IMR-90 (cell line): ENCODE data around the gene REPS2. TPM values are rescaled to one million over a fixed set of nuclear protein-coding genes. Genes with fewer than 3 reads are reported as not detected.

Experiments
- ATAC-seq: fragments of 200-7000 bp; cut with Tn5 transposase; 2 replicates; pipeline ENCODE4 v1.9.1; 2020; ENCODE audit warnings: low read depth, mild to moderate bottlenecking, moderate library complexity
- BruUV-seq: library from RNA; stranded (reverse); fragments of 400-500 nt; replicated peaks from 2 replicates; lab custom pipeline; 2021; lab: Mats Ljungman, UMichigan
- CTCF ChIA-PET: fragments of 300-600 bp; formaldehyde crosslinking; extraction: SDS; loops from one replicate; lab custom pipeline; 2021; ENCODE audit warnings: antibody characterized with exemption; lab: Yijun Ruan, JAX
- POLR2A ChIA-PET: fragments of 300-600 bp; sonication (Branson Sonifier 250); formaldehyde crosslinking; loops from one replicate; lab custom pipeline; 2022; ENCODE audit warnings: antibody characterized with exemption; ENCODE audit not compliant: unreplicated experiment; lab: Charles Lee
- DNase-seq: peaks from one replicate; pipeline ENCODE4 v3.0.0; 2013
- H2AFZ ChIP-seq: replicated peaks from 2 replicates; pipeline ENCODE3; 2013; ENCODE audit warnings: low read length, mild to moderate bottlenecking; ENCODE audit not compliant: poor library complexity
- H2AK5ac ChIP-seq: 2 replicates; pipeline ENCODE4 v1.6.1; 2013; ENCODE audit warnings: low read depth, low read length, inconsistent platforms
- H2AK9ac ChIP-seq: replicated peaks from 2 replicates; pipeline ENCODE3; 2013; ENCODE audit warnings: mild to moderate bottlenecking, low read depth, low read length, moderate library complexity; ENCODE audit not compliant: poor library complexity
- H2BK120ac ChIP-seq: 2 replicates; pipeline ENCODE4 v1.6.1; 2013; ENCODE audit warnings: low read depth, low read length, inconsistent platforms
- H2BK15ac ChIP-seq: 3 replicates; pipeline ENCODE4 v1.6.1; 2013; ENCODE audit warnings: low read depth, low read length, inconsistent platforms
- H2BK20ac ChIP-seq: 2 replicates; pipeline ENCODE4 v1.6.1; 2013; ENCODE audit warnings: low read depth, mild to moderate bottlenecking, inconsistent platforms, low read length, moderate library complexity
- H2BK5ac ChIP-seq: 2 replicates; pipeline ENCODE4 v1.6.1; 2013; ENCODE audit warnings: mild to moderate bottlenecking, low read depth, low read length, inconsistent platforms; ENCODE audit not compliant: poor library complexity, severe bottlenecking
- H3K14ac ChIP-seq: replicated peaks from 2 replicates; pipeline ENCODE4 v1.6.1; 2013; ENCODE audit warnings: low read depth, low read length, inconsistent platforms
- H3K18ac ChIP-seq: 2 replicates; pipeline ENCODE4 v1.6.1; 2013; ENCODE audit warnings: low read depth, low read length, control low read depth
- H3K23ac ChIP-seq: 2 replicates; pipeline ENCODE4 v1.6.1; 2013; ENCODE audit warnings: low read depth, low read length, inconsistent platforms
- H3K27ac ChIP-seq: 2 replicates; pipeline ENCODE4 v1.5.1; 2013; ENCODE audit warnings: mild to moderate bottlenecking, control low read depth, low read length; ENCODE audit not compliant: insufficient read depth
- H3K27me3 ChIP-seq: 2 replicates; pipeline ENCODE4 v1.6.1; 2013; ENCODE audit warnings: low read length; ENCODE audit not compliant: control insufficient read depth, insufficient read depth
- H3K36me3 ChIP-seq: 2 replicates; pipeline ENCODE4 v1.6.1; 2013; ENCODE audit warnings: low read length, mixed read lengths; ENCODE audit not compliant: control insufficient read depth, insufficient read depth
- H3K4ac ChIP-seq: 2 replicates; pipeline ENCODE4 v1.6.1; 2013; ENCODE audit warnings: low read depth, low read length, inconsistent platforms
- H3K4me1 ChIP-seq: 2 replicates; pipeline ENCODE4 v1.6.1; 2013; ENCODE audit warnings: low read length, mixed read lengths; ENCODE audit not compliant: control insufficient read depth, insufficient read depth
- H3K4me2 ChIP-seq: 2 replicates; pipeline ENCODE4 v1.6.1; 2013; ENCODE audit warnings: low read depth, mild to moderate bottlenecking, control low read depth, low read length, moderate library complexity
- H3K4me3 ChIP-seq: 2 replicates; pipeline ENCODE4 v1.5.1; 2013; ENCODE audit warnings: low read depth, mild to moderate bottlenecking, control low read depth, low read length, moderate library complexity; ENCODE audit not compliant: insufficient read depth
- H3K56ac ChIP-seq: 2 replicates; pipeline ENCODE4 v1.6.1; 2013; ENCODE audit warnings: low read length, inconsistent platforms; ENCODE audit not compliant: insufficient read depth; ENCODE audit errors: extremely low read depth
- H3K79me1 ChIP-seq, 2 experiments: 2 replicates each; pipeline ENCODE4 v1.6.1; 2013; ENCODE audit warnings: low read length in 2 of 2, inconsistent platforms in 1 of 2, low read depth in 1 of 2
- H3K9ac ChIP-seq: 2 replicates; pipeline ENCODE4 v1.6.1; 2013; ENCODE audit warnings: low read depth, low read length, control low read depth
- H3K9me1 ChIP-seq: 2 replicates; pipeline ENCODE4 v1.6.1; 2013; ENCODE audit warnings: low read length, inconsistent platforms; ENCODE audit not compliant: insufficient read depth
- H3K9me3 ChIP-seq: 2 replicates; pipeline ENCODE4 v1.6.1; 2013; ENCODE audit warnings: low read length; ENCODE audit not compliant: control insufficient read depth, insufficient read depth
- H4K20me1 ChIP-seq: 2 replicates; pipeline ENCODE4 v1.6.1; 2013; ENCODE audit warnings: low read length, inconsistent platforms; ENCODE audit not compliant: insufficient read depth
- H4K5ac ChIP-seq: 2 replicates; pipeline ENCODE4 v1.6.1; 2013; ENCODE audit warnings: mild to moderate bottlenecking, low read depth, low read length, control low read depth
- H4K8ac ChIP-seq, 2 experiments: 2 replicates each; pipeline ENCODE4 v1.6.1; 2013; ENCODE audit warnings: low read depth in 2 of 2, low read length in 2 of 2, control low read depth in 1 of 2, inconsistent platforms in 1 of 2
- H4K91ac ChIP-seq: 2 replicates; pipeline ENCODE4 v1.6.1; 2013; ENCODE audit warnings: low read depth, low read length, inconsistent platforms; ENCODE audit not compliant: insufficient read depth
- BHLHE40 ChIP-seq: fragments of 150-350 bp; IDR thresholded peaks from 2 replicates; pipeline ENCODE4 v1.6.1; 2016; ENCODE audit warnings: mild to moderate bottlenecking, low read depth, low read length
- CEBPB ChIP-seq: IDR thresholded peaks from 2 replicates; pipeline ENCODE4 v1.6.1; 2012; ENCODE audit warnings: low read depth, low read length, improper control_type of control experiment
- CTCF ChIP-seq: conservative IDR thresholded peaks from 2 replicates; pipeline ENCODE4 v1.5.1; 2012; ENCODE audit warnings: mild to moderate bottlenecking, low read depth, low read length, improper control_type of control experiment
- FOS ChIP-seq: fragments of 150-350 bp; IDR thresholded peaks from 2 replicates; pipeline ENCODE4 v1.6.1; 2016; ENCODE audit warnings: low read depth, low read length
- MAFK ChIP-seq: IDR thresholded peaks from 2 replicates; pipeline ENCODE4 v1.6.1; 2012; ENCODE audit warnings: low read depth, low read length, improper control_type of control experiment
- MAZ ChIP-seq: IDR thresholded peaks from 2 replicates; pipeline ENCODE4 v1.6.1; 2012; ENCODE audit warnings: low read depth, mild to moderate bottlenecking, low read length, improper control_type of control experiment, moderate library complexity, borderline replicate concordance
- MXI1 ChIP-seq: IDR thresholded peaks from 2 replicates; pipeline ENCODE4 v1.6.1; 2012; ENCODE audit warnings: low read depth, mild to moderate bottlenecking, low read length, moderate library complexity, borderline replicate concordance
- NFE2L2 ChIP-seq: fragments of 150-350 bp; IDR thresholded peaks from 2 replicates; pipeline ENCODE4 v1.6.1; 2016; ENCODE audit warnings: low read depth, mild to moderate bottlenecking, low read length
- RAD21 ChIP-seq: IDR thresholded peaks from 2 replicates; pipeline ENCODE4 v1.6.1; 2012; ENCODE audit warnings: low read length, improper control_type of control experiment
- RCOR1 ChIP-seq: IDR thresholded peaks from 2 replicates; pipeline ENCODE4 v1.6.1; 2012; ENCODE audit warnings: mild to moderate bottlenecking, low read length, improper control_type of control experiment; ENCODE audit not compliant: insufficient replicate concordance
- RFX5 ChIP-seq: IDR thresholded peaks from 2 replicates; pipeline ENCODE4 v1.8.0; 2012; ENCODE audit warnings: low read depth, mild to moderate bottlenecking, low read length, moderate library complexity
- SMC3 ChIP-seq: fragments of 150-350 bp; IDR thresholded peaks from 2 replicates; pipeline ENCODE4 v1.6.1; 2016; ENCODE audit warnings: low read depth, mild to moderate bottlenecking, antibody characterized with exemption, low read length, moderate library complexity
- whole genome bisulfite sequencing, 2 experiments: methylation state at CpG; one replicate each; pipeline versions ENCODE4 v1.1.5 to v1.1.7; 2013; ENCODE audit warnings: missing lambda C conversion rate in 2 of 2; ENCODE audit not compliant: insufficient read length in 1 of 2; ENCODE audit errors: extremely low coverage in 2 of 2; 5-methylcytosine and 5-hydroxymethylcytosine counted together
- dilution Hi-C: fragments of 300-500 bp; cut with HindIII; formaldehyde crosslinking; loops from one replicate; pipeline ENCODE4 v1.14.3; 2018; ENCODE audit warnings: low sequenced_read_pairs; ENCODE audit not compliant: unreplicated experiment
- in situ Hi-C: fragments of 300-500 bp; cut with MboI; formaldehyde crosslinking; loops from 3 replicates; pipeline ENCODE4 v1.14.3; 2019; ENCODE audit warnings: low sequenced_read_pairs, inconsistent platforms, mixed read lengths
- intact Hi-C: fragments of 100-400 bp; cut with micrococcal nuclease; formaldehyde crosslinking; loops from 2 replicates; pipeline ENCODE4 v1.10.0; 2022
- polyA plus RNA-seq, 3 experiments: library from polyadenylated mRNA; depleted of rRNA; stranded (reverse); fragments of >200 nt; gene quantifications; 2 replicates each; pipeline ENCODE4 v1.2.3, GENCODE V29; 2012; ENCODE audit warnings: low replicate concordance in 1 of 3
- total RNA-seq: library from RNA; depleted of rRNA; stranded (reverse); fragments of >200 nt; gene quantifications from 2 replicates; pipeline ENCODE4 v1.2.3, GENCODE V29; 2012
- TF ChIP-seq, protein P1 (sequence below): fragments of 150-350 bp; IDR thresholded peaks from 2 replicates; pipeline ENCODE4 v1.6.1; 2016; ENCODE audit warnings: low read depth, mild to moderate bottlenecking, low read length, moderate library complexity, borderline replicate concordance
- TF ChIP-seq, protein P2 (sequence below): fragments of 150-350 bp; IDR thresholded peaks from 2 replicates; pipeline ENCODE4 v1.6.1; 2017; ENCODE audit warnings: mild to moderate bottlenecking, antibody characterized with exemption, low read length, low read depth

REPS2 gene
- total and polyA plus RNA-seq, 2 of the 4 experiments (the other 2 are of a cell fraction): 0.02 to 0.18 TPM

GRCh38 chrX:17072721-17073230 lies 126.3 kb downstream of the REPS2 start:
- Histone ChIP-seq H3K14ac (no peak overlapping the region), H2AK5ac (no peak overlapping the region), H3K4ac (no peak overlapping the region), H3K36me3 (no peaks in the 10 kb centered on the region), H3K9me1 (no peaks in the 10 kb centered on the region), H3K4me2 (no peak overlapping the region), H3K9me3 (no peaks in the 10 kb centered on the region), H3K79me1 (no peaks in the 10 kb centered on the region), H4K5ac (no peak overlapping the region), H3K9ac (no peak overlapping the region), H2BK120ac (no peak overlapping the region), H2BK15ac (no peak overlapping the region), H2BK5ac (no peak overlapping the region), H2AK9ac (no peak overlapping the region), H3K56ac (no peak overlapping the region), H3K27ac (no peak overlapping the region), H3K23ac (no peak overlapping the region), H4K91ac (no peak overlapping the region), H3K4me1 (no peaks in the 10 kb centered on the region), H3K27me3 (peaks cover 16% of the 10 kb centered on the region), H3K4me3 (no peak overlapping the region), H2BK20ac (no peak overlapping the region), H2AFZ (no peak overlapping the region), H3K18ac (no peak overlapping the region), H4K8ac (no peak overlapping the region), H4K20me1 (no peaks in the 10 kb centered on the region)
- in situ Hi-C loops: no loop called here
- ChIA-PET CTCF (interaction anchor here (0.5 kb wide), 1 partner anchor 395 kb away, joined by 4 read pairs; no protein-coding TSS in a partner anchor), POLR2A (no interaction called here)
- TF ChIP-seq RCOR1 (no peak), MXI1 (no peak), CTCF (no peak), MAZ (no peak), FOS (no peak), MAFK (no peak), NFE2L2 (no peak), RAD21 (no peak), BHLHE40 (no peak), SMC3 (no peak), RFX5 (no peak), CEBPB (no peak)
- TF ChIP-seq, protein P1, sequence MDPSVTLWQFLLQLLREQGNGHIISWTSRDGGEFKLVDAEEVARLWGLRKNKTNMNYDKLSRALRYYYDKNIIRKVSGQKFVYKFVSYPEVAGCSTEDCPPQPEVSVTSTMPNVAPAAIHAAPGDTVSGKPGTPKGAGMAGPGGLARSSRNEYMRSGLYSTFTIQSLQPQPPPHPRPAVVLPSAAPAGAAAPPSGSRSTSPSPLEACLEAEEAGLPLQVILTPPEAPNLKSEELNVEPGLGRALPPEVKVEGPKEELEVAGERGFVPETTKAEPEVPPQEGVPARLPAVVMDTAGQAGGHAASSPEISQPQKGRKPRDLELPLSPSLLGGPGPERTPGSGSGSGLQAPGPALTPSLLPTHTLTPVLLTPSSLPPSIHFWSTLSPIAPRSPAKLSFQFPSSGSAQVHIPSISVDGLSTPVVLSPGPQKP: no peak
- TF ChIP-seq, protein P2, sequence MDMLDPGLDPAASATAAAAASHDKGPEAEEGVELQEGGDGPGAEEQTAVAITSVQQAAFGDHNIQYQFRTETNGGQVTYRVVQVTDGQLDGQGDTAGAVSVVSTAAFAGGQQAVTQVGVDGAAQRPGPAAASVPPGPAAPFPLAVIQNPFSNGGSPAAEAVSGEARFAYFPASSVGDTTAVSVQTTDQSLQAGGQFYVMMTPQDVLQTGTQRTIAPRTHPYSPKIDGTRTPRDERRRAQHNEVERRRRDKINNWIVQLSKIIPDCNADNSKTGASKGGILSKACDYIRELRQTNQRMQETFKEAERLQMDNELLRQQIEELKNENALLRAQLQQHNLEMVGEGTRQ: no peak
- dilution Hi-C loops: no loop called here
- WGBS, 2 experiments: no CpG with 5 or more reads among the region's 3 CpGs
- DNase-seq: no peak
- no TSS peak for BruUV-seq
- intact Hi-C loops: no loop called here
- ATAC-seq: no peak
